ENCODE measurements around the gene SYCE3.

GRCh38 chr22:50585238-50585637 is 22.5 kb upstream of the SYCE3 start:
- TF ChIP-seq CTCF (IDR thresholded peaks at IDR 0.05) (no peak), POLR2A (IDR thresholded peaks at IDR 0.05) (no peak)
